HG03108 (cell line): ENCODE data around the gene ACACA.

ENCODE experiments used
- ATAC-seq: cut with Tn5 transposase; IDR thresholded peaks from one replicate; pipeline ENCODE4 v1.9.1; 2021; ENCODE audit warnings: moderate library complexity; ENCODE audit not compliant: unreplicated experiment

Gene ACACA

DNA sequence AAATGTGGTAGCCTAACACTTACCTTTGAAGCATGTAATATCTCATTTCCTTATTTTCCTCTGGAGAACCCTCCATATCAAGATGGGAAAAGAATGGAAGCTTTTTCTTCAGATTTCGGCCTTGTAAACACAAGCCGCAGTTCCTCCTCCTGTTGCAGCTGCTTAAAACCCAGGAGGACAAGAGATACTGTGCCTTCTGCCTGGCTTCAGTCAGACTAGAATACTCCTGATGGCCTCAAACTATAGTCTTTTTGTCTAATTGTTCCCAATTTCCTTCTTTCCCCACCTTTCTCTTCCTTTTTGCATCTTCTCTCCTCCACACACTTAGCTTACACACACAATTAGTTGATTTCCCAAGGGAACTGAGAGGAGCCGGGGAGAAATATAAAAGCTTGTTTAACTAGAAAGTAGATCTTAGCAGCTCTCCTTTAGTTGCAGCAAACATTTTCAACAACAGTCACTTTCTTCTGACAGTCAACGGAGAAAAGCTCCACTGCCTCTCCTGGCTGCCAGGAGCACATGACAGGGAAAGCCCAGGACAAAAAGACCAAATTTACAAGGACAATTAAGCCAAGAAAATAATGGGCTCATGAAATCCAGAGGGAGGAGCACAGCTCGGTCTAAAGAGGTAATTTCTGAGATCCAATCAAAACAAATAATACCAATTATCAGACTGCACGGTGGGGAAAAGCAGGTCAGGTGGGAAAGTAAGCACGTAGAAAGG lies 107.2 kb downstream of the ACACA start:
- ATAC-seq, result no peak

DNA sequence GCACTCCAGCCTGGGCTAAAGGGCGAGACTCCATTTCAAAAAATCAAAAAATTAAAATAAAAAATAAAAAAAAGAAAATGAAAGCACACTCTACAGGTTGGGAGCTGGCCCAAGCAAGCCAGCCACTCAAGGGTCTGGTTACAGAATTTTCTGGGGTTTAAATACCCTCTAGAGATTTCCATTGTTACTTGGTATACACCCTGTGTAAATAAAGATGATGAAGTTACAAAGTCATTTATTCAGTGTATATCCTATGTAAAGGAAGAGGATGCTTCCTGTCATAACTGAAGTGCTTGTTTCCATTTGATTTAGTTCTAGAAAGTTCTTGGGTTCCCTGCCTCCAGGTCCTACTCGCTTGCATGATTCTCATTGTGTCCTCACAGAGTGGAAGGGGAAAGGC lies 110.7 kb downstream of the ACACA start:
- ATAC-seq, result no peak

DNA sequence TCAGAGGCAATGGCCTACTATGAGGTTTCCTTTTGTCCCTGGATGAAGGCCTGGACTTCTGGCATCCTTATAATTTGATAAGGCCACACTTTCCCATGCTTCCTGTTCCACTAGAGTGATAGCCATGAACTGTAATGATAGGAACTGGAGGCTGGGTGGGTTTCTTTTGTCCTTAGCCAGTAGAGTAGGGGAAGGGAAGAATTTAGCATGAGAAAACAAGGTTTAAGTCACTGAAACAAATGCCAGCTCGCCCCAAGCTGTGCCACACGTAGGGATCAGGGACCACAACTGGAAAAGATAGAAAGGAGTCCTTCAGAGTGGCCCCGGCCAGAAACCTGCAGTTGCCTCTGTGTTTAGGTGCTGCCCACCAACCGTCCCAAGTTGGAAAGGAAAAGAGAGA lies 111.7 kb downstream of the ACACA start:
- no peak for ATAC-seq

DNA sequence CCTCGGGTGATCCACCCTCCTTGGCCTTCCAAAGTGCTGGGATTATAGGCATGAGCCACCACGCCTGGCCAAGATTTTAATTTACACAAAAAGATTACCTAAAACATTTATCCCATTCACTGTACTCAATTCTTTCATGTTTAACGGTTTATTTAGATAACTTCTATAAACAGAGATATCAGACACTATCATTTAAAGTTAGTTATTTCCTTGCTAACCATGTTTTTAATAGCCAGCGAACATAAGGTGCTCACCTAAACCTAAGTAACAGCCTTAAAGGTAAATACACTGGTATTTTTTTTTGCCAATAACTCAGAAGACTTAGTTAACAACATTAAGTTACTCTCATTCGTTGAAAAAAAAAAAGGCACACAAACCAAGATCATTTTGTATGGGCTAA lies 112.9 kb downstream of the ACACA start:
- no peak for ATAC-seq

DNA sequence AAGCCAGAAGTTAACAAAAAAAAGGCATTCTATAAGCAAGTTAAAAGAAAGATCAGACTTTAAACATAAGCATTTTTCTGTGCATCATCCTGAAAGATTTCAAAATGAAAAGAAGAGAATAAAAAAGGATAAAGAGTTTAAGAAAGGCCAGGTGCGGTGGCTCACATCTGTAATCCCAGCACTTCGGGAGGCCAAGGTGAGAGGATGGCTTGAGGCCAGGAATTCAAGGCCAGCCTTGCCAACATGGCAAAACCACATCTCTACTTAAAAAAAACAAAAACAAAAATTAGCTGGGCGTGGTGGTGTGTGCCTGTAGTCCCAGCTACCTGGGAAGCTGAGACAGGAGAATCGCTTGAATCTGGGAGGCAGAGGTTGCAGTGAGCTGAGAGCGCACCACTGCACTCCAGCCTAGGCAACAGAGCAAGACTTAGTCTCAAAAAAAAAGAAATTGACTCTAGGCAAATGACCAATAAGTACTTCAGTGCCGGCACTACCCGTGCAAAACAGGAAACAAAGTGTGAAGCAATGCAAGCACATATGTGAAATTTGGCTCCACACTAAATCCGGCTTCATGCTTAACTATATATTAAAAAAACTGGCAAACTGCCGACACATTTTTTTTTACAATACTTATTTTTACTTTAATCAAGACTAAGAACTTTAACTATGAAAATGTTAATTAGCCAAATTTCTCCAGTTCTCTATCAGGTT lies 114.1 kb downstream of the ACACA start:
- no peak for ATAC-seq

DNA sequence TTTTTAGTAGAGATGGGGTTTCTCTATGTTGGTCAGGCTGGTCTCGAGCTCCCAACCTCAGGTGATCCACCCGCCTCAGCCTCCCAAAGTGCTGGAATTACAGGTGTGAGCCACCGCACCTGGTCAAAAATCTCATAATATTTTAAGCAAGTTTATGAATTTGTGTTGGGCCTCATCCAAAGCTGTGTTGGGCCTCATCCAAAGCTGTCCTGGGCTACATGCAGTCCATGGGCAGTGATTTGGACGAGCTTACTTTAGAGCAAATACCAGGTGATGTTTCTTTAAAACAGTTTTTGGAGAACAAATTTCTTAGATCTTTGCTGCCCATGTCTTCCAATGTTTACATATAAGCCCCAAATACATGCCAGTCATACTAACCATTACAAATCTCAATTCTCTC lies 115.3 kb downstream of the ACACA start:
- ATAC-seq, result no peak

DNA sequence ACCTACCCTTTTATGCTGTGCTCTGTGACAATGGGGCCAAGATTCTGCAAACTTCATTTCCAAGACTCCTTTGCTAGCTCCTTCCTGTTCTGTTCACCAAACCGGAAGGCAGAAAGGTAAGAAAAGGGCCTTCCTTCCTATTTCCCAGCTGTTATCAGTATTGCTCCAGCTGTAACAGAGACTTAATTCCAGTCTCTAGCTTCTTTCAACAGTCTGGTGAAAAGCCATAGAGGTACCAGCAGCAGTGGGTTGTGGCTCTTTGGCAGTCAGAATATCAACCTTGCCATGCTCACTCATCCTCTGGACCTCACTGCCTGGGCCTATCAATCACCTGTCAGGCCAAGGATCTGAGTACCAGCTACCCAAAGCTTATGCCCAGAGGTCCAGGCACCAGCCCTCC lies 120.2 kb downstream of the ACACA start:
- no peak for ATAC-seq

DNA sequence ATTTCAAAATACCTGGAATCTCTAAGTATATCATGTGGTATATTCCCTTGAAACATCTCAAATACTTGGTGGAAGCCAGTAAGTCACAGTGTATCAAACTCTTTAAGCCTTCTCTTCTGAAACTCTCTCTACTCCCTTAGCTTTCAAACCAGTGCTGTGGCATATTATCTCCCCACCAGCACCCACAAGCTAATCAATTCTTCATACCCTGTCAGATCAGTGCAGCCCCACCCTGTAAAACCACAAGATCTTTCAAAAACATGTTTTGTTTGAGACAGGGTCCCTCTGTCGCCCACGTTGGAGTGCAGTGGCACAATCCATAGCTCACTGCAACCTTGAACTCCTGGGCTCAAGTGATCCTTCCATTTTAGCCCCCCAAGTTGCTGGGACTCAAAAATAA lies 122.4 kb downstream of the ACACA start:
- no peak for ATAC-seq

DNA sequence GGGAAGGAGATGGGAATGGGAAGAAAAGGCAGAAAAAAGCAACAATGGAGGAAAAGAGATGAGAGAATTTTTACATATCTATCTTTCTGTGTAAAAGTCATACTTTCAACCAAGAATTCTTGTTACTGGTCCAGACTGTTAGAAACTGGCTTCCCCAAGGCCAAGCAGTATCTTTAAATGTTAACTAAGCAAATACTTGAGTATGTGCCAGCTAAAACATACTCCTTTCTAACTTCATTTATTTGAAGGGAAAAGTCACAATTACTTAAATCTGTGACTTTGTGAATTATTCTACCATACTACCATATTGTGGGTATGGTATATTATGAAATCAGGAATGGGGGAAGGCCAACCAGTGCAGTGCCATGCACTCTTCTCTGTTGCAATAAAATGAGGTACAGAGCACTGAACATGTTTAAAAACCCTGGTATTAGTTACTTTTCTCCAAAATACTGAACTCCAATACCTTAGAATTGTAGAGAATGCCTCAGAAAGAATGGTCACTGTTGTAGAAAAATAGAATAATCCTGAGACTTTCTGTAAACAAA lies 123.1 kb downstream of the ACACA start:
- ATAC-seq, result no peak

DNA sequence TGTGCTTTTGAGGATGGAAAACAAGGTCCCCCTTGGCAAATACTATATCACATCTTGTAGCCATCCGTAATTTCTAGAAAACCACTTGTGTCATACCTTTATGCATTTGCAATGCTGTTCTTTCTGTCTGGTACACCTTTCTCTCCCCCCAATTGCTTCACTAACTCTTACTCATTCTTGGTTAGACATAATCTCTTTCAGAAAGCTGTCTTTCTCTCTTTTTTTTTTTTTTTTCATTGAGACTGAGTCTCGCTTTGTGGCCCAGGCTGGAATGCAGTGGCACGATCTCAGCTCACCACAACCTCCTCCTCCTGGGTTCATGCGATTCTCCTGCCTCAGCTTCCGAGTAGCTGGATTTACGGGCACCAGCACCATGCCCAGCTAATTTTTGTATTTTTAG lies 125.8 kb downstream of the ACACA start:
- no peak for ATAC-seq

DNA sequence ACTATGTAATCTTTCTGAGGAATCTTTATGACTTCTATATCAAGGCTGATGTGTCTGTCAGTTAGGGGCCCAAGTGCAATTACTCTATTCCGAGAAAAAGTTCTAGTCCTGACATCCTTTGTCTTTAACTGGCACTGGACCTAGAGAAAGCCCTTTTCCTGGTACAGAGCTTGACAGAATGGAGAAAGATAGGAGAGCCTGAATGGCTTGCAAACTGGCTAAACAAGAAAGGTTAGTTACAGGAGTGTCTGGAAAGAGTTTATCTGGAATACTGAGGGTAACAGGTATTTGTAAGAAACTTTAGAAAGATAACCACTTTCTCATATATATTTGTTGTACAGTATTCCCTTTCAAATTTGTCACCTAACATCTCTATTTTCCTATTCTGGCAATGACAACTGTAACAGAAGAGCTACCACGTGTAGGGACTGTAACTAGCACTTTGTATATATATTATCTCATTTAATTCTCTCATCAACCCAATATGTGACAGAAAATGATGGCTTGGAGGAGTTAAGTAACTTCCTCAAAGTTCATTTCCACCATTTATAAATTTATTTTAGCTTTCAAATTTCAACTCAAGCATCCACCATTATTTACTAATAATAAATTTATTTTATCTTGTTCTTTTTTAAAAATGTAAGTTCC lies 128.3 kb downstream of the ACACA start:
- ATAC-seq, result no peak

DNA sequence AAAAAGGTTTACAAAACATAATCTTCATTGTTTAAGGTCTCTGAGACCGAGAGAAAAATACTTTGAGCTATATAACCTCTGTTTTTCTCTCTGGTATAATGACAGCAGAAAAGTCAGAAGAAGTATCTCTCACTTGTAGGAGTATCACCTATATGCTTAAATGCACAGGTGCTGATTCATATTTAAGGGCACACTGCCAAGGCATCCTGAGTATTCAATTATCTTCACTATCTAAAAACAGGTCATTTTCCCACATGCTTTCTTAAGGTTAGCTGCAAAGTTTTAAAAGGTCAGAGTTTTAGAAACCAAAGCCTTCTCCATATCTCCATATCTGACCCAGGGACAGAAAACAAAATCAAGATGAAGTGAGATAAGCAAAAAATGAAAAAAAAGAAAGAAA lies 130.2 kb downstream of the ACACA start:
- ATAC-seq, result no peak

DNA sequence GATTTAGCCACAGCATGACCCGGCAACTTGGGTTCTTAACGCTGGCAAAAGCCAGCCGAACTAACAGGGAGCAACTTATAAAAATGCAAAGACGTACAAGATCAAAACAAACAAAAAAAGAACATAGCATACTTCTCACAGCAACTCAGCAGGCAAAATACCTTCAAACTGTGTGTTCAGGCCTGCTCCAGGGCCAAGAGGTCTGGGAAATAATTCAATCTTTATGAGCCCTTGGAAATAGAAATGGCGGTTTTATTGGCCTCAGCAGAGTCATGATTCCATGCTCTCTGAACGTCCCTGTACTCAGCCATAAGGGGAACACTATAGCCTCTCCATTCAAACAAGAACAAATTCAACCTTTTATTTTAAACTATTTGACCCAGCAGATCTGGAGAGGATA lies 132.2 kb downstream of the ACACA start:
- no peak for ATAC-seq

DNA sequence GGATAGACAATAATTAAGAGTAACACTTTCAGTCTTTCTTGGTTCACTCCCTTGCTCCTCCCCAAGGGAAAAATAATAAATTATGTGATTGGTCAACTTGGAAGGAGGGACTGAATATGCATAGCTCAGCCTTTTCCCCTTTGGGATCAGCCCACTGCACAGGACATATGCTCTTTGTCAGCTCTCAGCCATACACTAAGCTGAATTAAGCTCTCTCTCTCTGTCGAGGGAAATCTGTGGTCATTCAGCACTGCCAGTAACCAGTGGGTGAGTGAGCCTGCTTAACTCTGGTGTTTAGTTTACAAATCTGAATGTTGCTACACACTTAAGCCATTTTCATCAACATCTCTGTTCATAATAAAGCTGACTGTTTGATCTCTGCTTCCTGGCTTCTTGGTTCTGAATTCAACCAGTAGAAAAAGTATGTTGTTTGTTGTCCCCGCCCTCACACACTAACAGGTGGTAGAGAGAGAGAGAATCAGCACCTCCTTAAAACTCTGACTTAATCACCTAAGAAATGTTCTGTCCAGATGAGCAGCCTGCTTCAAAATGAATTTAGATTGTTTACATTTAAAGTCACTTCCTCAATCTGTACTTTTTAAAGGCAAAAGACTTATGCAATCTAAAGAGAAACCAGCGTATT lies 133.1 kb downstream of the ACACA start:
- no peak for ATAC-seq

DNA sequence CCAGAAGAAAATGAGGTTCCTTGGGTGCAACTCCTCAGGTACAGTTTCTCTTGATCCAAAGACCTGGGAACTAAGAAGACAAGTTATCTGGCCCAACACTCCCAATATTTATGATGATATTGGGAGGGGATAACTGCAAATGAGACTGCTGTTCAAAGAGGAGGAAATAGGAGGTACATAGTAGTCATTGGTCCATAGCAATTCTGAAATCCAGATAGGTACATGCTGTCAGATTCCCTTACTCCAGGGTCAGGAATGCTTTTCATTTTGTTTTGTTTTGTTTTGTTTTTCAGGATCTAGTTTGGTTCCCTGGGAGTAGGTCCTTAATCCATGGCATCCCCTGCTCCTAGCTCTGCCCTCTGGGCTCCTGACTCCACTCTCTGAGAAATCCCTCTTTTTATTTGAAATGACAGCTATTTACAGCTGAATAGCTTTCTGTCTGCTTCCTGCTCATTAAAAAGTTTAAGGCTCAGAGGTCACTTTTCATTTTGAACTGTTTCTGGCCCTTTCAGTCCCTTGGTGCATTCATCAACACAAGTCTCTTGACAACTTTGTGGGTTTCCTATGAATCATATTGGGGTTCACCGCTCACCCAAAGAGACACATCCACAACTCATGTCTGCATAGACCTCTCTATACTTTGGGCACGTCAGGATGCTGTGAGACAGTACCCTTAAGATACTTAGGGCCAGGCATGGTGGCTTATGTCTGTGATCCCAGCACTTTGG lies 141.0 kb downstream of the ACACA start:
- ATAC-seq, result no peak

DNA sequence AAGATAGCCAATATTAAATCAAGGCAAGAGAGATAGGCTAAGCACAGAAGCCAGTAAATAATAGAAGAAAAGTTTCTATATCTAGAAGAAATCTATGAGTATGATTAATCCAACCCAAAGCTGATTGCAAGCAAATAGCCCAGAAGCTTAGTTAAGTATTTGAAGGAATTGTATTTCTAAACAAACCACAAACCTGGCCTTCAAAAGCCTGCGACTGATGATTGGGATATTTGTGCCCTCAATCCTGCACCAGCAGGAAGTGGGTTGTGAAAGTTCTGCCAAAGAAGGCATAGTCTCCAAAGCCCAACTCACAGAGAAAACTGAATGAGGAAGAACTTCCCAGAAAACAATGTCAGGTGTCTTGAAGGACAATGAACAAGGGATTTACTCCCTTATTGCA lies 145.3 kb downstream of the ACACA start:
- no peak for ATAC-seq

DNA sequence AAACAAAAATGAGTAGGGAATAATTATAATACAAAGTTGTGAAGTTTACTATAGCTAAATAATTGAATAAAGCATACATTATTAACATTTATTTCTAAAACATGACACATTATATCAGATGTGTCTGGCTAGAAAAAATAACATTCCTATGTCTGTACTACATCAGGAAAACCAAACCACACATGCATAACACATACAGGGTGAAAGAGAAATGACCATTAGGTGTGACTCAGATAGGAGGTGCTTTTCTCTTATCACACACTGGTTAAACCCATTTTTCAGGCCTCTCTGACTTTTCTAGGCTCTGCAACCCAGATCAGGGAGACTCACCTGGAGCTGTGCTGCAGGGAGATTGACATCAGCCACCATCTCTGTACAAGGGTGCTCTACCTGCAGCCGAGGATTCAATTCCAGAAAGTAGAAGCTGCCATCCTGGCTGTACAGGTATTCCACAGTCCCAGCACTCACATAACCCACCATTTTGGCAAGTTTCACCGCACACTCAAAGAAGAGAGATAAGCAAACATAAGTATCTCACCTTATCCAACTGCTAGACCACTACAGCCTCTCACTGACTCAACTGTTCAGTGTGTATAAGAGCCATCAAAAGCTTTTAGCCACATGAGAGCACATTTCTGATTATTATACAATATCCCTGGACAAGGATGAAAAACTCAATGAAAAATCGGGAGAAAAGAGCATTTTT lies 147.5 kb downstream of the ACACA start:
- no peak for ATAC-seq

DNA sequence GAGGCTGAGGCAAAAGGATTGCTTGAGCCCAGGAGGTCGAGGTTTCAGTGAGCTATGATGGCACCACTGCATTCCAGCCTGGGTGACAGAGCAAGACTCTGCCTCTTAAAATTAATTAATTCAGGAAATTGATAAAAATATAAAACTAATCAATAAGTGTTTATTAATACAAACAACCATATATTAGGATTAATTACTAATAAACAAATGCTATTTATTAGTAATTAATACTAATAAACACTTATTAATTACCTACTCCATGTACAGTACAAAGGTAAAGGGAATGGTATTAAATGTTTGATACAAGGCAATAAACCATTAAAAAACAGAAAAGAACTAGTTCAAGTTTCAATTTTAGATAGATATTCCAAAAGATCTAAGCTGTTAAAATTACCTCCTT lies 150.0 kb downstream of the ACACA start:
- no peak for ATAC-seq

DNA sequence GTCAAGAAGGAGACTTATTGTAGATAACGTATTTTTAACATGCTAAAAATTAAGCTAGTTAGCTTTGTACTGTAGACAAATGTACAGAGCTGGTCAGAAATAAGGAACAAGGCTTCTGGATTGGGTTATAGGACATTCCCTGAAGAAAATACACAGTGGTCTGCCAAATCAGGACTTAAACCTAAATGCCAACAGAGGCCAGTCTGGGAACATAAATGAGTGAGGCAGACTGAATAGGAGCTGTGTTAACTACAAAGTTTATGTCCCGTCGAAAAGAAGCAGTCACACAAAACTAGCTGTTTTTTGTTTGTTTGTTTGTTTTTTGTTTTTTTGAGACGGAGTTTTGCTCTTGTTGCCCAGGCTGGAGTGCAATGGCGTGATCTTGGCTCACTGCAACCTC lies 151.2 kb downstream of the ACACA start:
- no peak for ATAC-seq

DNA sequence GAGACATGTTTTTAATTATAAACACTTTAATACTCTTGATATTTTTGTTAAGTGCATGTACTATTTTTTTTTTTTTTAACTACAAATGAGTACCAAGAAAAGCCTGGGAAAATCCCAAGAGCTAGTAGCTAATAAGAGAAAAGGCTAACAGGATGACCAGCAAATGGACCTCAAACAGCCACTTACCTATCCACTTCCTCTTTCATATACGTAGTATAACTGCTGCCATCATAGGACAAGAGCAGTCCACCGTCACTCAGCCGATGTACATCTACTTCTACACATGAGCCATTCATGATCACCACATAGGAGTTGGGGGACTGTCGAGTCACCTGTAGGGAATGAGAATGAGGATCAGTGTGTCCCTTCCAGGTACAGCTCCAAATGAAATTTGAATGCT lies 158.8 kb downstream of the ACACA start:
- no peak for ATAC-seq
